T-helper 1 cell treated with Interleukin-12 subunit alpha and Interleukin-12 subunit beta and Interleukin-4 antibody, amounts not matched to agents 30 μg/mL and 1 μg/mL, for 36 hours (primary cell): ENCODE data around the gene PHYHIPL.

Source experiments
- H3K27ac Mint-ChIP-seq: one replicate; pipeline ENCODE4 v1.8.0; 2021; ENCODE audit warnings: mild to moderate bottlenecking, mixed read lengths
- H3K27me3 Mint-ChIP-seq: one replicate; pipeline ENCODE4 v1.8.0; 2021; ENCODE audit warnings: low read depth, mixed read lengths
- H3K36me3 Mint-ChIP-seq: one replicate; pipeline ENCODE4 v1.8.0; 2021; ENCODE audit warnings: low read depth, mixed read lengths
- H3K4me1 Mint-ChIP-seq: one replicate; pipeline ENCODE4 v1.8.0; 2021; ENCODE audit warnings: low read depth, mixed read lengths
- H3K4me3 Mint-ChIP-seq: one replicate; pipeline ENCODE4 v1.8.0; 2021; ENCODE audit warnings: mild to moderate bottlenecking, moderate library complexity, mixed read lengths
- H3K9me3 Mint-ChIP-seq: one replicate; pipeline ENCODE4 v1.8.0; 2021; ENCODE audit warnings: mixed read lengths

The PHYHIPL gene

DNA sequence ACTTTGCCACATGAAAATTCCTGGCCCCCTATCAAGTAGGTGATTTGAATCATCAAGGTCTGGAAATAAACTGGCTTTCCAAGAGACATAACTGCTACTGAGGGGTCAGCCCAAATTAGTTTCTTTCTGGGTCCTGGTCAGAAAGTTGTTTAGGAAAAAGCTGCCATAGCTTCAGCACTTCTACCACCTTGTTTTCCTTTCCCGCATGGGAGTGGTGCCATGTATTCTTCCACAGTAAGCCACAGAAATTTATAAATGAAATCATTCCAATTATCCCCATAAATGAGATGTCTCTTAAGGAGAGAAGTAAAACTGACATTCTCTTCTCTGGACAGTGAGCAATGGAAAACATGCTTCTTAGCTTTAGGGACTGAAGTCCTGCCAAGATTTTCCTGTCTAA lies 80.8 kb downstream of the PHYHIPL start:
- no peaks in the 10 kb centered on the region for H3K36me3 Mint-ChIP-seq
- H3K4me1 Mint-ChIP-seq, result no peaks in the 10 kb centered on the region

GRCh38 chr10:59258890-59259289 lies 82.4 kb downstream of the PHYHIPL start:
- no peaks in the 10 kb centered on the region for H3K27me3 Mint-ChIP-seq
- no peaks in the 10 kb centered on the region for H3K4me1 Mint-ChIP-seq
- no peak overlapping the region for H3K27ac Mint-ChIP-seq
- no peak overlapping the region for H3K4me3 Mint-ChIP-seq
- H3K9me3 Mint-ChIP-seq, result no peaks in the 10 kb centered on the region
- H3K36me3 Mint-ChIP-seq, result no peaks in the 10 kb centered on the region

More for the DNA sequence above, 80.8 kb downstream of the PHYHIPL start:
- no peak overlapping the region for H3K27ac Mint-ChIP-seq
- no peak overlapping the region for H3K4me3 Mint-ChIP-seq
- H3K9me3 Mint-ChIP-seq, result no peaks in the 10 kb centered on the region
- H3K27me3 Mint-ChIP-seq, result no peaks in the 10 kb centered on the region

- Mint-ChIP-seq H3K36me3 (no peaks in the 10 kb centered on the region), H3K27ac (no peak overlapping the region), H3K4me3 (no peak overlapping the region), H3K4me1 (no peaks in the 10 kb centered on the region), H3K27me3 (no peaks in the 10 kb centered on the region), H3K9me3 (no peaks in the 10 kb centered on the region)
Observed at GRCh38 chr10:59265141-59265540, 88.7 kb downstream of the PHYHIPL start.

DNA sequence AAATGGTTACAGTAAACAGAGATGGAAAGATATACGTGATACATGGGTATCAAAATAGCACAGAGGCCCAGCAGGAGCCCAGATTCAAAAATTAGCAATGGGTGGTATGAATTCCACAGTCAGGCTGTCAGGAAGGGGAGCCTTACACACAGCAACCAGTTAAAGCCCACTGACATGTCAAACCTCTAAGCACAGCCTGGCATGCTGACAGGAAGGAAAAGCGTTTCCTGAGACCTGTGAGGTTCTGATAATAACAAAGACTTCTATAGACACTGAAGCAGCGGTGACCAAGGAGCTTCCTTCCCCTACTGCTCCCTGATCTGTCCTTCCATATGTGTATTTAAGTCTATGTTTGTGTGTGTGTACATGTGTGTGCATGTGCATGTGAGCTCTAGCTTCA lies 89.9 kb downstream of the PHYHIPL start:
- no peaks in the 10 kb centered on the region for H3K27me3 Mint-ChIP-seq
- no peaks in the 10 kb centered on the region for H3K9me3 Mint-ChIP-seq
- H3K4me3 Mint-ChIP-seq, result no peak overlapping the region
- no peaks in the 10 kb centered on the region for H3K4me1 Mint-ChIP-seq
- H3K36me3 Mint-ChIP-seq, result no peaks in the 10 kb centered on the region
- no peak overlapping the region for H3K27ac Mint-ChIP-seq

DNA sequence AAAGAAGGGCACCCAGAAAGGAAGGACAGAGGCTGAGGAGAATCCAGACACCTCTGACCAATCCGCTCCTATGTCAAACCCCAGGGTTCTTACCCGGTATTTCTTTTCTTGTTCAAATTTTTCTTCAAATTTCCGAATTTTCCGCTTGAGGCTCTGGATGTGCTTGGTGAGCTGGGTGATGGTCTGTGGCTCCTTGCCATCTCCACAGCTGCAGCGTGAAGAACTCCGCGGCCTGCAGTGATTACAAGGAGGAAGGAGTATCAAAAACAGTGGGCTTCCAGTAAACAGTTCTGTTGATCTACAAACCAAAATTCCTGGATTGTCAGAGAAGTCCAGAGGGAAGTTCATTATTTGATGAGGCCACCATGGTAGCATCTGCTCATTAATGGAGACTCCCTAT lies 92.0 kb downstream of the PHYHIPL start:
- Mint-ChIP-seq H3K4me3 (no peak overlapping the region), H3K4me1 (no peaks in the 10 kb centered on the region), H3K27ac (no peak overlapping the region), H3K27me3 (no peaks in the 10 kb centered on the region), H3K36me3 (no peaks in the 10 kb centered on the region), H3K9me3 (no peaks in the 10 kb centered on the region)

DNA sequence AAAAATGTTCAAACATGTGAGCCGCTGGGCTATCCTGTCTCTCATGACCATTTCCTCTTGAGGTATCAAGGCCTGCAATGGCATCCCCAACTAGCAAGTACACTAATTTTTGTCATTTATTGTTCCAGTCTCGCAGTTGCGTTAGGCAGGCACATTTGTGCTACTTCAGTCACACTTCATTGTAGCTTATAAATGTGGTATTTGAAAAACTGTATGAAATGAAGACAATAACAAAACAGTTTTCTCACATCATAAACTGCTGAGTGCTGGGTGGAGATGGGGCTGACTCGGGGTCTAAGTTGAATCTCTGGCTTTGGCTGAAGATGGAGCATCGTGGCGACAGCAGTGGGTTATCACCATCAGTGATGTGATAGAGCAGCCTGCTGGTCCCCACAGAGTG lies 93.2 kb downstream of the PHYHIPL start:
- Mint-ChIP-seq H3K27me3 (no peaks in the 10 kb centered on the region), H3K4me1 (no peaks in the 10 kb centered on the region), H3K4me3 (no peak overlapping the region), H3K36me3 (no peaks in the 10 kb centered on the region), H3K27ac (no peak overlapping the region), H3K9me3 (no peaks in the 10 kb centered on the region)

DNA sequence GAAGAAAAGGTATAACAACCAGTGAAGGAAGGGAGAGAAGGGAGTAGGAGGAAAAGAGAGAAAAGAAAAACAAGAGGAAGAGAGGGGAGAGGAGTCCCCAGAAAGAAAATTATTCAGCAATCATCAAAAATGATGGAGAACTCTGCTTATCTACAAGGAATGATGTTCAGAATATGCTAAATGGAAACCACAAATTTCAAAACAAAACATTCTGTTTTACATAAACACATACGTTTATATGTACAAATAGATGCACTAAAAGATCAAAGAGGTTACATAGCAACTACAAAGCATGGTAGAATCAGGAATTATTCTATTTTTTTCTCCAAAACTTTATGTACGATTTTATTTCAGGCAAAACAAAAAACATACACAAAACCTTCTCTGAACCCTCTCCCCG lies 94.0 kb downstream of the PHYHIPL start:
- Mint-ChIP-seq H3K9me3 (no peaks in the 10 kb centered on the region), H3K4me1 (no peaks in the 10 kb centered on the region), H3K27ac (no peak overlapping the region), H3K36me3 (no peaks in the 10 kb centered on the region), H3K27me3 (no peaks in the 10 kb centered on the region), H3K4me3 (no peak overlapping the region)

DNA sequence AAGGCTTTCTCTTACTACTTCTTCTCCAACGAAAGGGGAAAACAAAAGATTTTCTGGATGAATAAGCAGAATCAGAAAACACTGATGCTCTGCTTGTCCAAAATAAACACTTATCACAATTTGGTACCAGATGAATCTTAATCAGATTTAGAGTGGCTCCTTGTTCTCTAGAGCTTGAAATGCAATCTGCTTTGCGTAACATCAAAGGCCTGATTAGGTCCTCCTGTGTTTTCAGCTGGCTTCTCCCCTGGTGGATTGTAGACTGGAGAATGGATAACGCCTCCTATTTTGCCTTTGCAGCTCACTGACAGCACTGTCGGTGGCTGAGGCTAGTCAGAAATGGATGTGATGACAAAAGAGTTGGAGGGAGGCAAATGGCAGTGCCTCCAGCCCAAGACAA lies 94.7 kb downstream of the PHYHIPL start:
- no peaks in the 10 kb centered on the region for H3K9me3 Mint-ChIP-seq
- no peaks in the 10 kb centered on the region for H3K36me3 Mint-ChIP-seq
- H3K4me1 Mint-ChIP-seq, result no peaks in the 10 kb centered on the region
- no peak overlapping the region for H3K4me3 Mint-ChIP-seq
- no peak overlapping the region for H3K27ac Mint-ChIP-seq
- no peaks in the 10 kb centered on the region for H3K27me3 Mint-ChIP-seq

- Mint-ChIP-seq H3K9me3 (no peaks in the 10 kb centered on the region), H3K27ac (no peak overlapping the region), H3K27me3 (no peaks in the 10 kb centered on the region), H3K4me1 (no peaks in the 10 kb centered on the region), H3K4me3 (no peak overlapping the region), H3K36me3 (no peaks in the 10 kb centered on the region)
Observed at GRCh38 chr10:59272061-59272460, 95.6 kb downstream of the PHYHIPL start.

DNA sequence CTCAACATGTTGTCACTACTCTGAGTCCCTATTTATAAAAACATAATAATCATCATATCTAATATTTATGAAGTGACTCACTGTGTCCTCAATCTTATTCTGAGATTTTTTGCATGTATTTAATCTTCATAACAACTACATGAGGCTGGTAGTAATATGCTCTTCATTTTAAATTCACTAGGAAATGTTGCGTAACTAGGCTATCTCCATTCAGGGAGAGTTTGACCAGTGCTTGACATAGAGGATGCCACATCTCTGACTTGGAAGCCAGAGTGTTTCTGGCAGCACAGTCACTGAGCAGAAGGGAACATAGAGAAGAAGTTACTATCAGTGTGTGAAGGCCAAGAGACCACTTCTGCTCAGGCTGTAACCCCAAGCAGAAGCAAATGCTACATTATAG lies 97.0 kb downstream of the PHYHIPL start:
- Mint-ChIP-seq H3K4me3 (no peak overlapping the region), H3K27ac (no peak overlapping the region), H3K27me3 (no peaks in the 10 kb centered on the region), H3K9me3 (no peaks in the 10 kb centered on the region), H3K36me3 (no peaks in the 10 kb centered on the region), H3K4me1 (no peaks in the 10 kb centered on the region)

DNA sequence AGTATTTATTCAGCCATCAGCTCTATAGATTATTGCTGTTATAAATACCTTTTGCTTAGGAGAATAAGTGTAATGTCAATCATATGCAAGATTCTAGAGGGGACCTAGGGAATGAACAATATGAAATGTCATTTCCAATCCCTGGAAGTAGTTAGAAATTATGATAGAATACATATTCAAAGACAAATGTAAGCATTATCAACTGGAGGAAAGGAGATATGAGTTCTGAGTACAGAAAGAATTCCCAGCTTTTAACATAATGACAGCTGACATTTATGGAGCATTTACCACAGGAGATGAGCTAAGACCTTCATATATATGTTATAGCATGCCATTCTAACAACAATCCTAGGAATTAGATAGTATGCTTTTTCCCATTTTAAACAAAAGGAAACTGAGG lies 99.7 kb downstream of the PHYHIPL start:
- Mint-ChIP-seq H3K27ac (no peak overlapping the region), H3K27me3 (no peaks in the 10 kb centered on the region), H3K4me3 (no peak overlapping the region), H3K9me3 (no peaks in the 10 kb centered on the region), H3K4me1 (no peaks in the 10 kb centered on the region), H3K36me3 (no peaks in the 10 kb centered on the region)

GRCh38 chr10:59276919-59277318 lies 100.5 kb downstream of the PHYHIPL start:
- no peak overlapping the region for H3K4me3 Mint-ChIP-seq
- no peaks in the 10 kb centered on the region for H3K9me3 Mint-ChIP-seq
- no peaks in the 10 kb centered on the region for H3K27me3 Mint-ChIP-seq
- H3K36me3 Mint-ChIP-seq, result no peaks in the 10 kb centered on the region
- no peaks in the 10 kb centered on the region for H3K4me1 Mint-ChIP-seq
- no peak overlapping the region for H3K27ac Mint-ChIP-seq

- H3K4me3 Mint-ChIP-seq, result no peak overlapping the region
- H3K27me3 Mint-ChIP-seq, result no peaks in the 10 kb centered on the region
- H3K4me1 Mint-ChIP-seq, result no peaks in the 10 kb centered on the region
- no peak overlapping the region for H3K27ac Mint-ChIP-seq
- H3K36me3 Mint-ChIP-seq, result no peaks in the 10 kb centered on the region
- H3K9me3 Mint-ChIP-seq, result no peaks in the 10 kb centered on the region
Observed at GRCh38 chr10:59279476-59279875, 103.0 kb downstream of the PHYHIPL start.

- no peaks in the 10 kb centered on the region for H3K9me3 Mint-ChIP-seq
- H3K4me1 Mint-ChIP-seq, result no peaks in the 10 kb centered on the region
- no peaks in the 10 kb centered on the region for H3K27me3 Mint-ChIP-seq
Observed at GRCh38 chr10:59279991-59280505, 103.6 kb downstream of the PHYHIPL start.

GRCh38 chr10:59281861-59282260 lies 105.4 kb downstream of the PHYHIPL start:
- Mint-ChIP-seq H3K27ac (no peak overlapping the region), H3K9me3 (no peaks in the 10 kb centered on the region), H3K27me3 (no peaks in the 10 kb centered on the region), H3K4me1 (no peaks in the 10 kb centered on the region), H3K36me3 (no peaks in the 10 kb centered on the region), H3K4me3 (no peak overlapping the region)

More at GRCh38 chr10:59279991-59280505, 103.6 kb downstream of the PHYHIPL start:
- Mint-ChIP-seq H3K36me3 (no peaks in the 10 kb centered on the region), H3K4me3 (no peak overlapping the region), H3K27ac (no peak overlapping the region)

- H3K36me3 Mint-ChIP-seq, result no peaks in the 10 kb centered on the region
- no peaks in the 10 kb centered on the region for H3K27me3 Mint-ChIP-seq
- no peaks in the 10 kb centered on the region for H3K4me1 Mint-ChIP-seq
- no peak overlapping the region for H3K4me3 Mint-ChIP-seq
- H3K27ac Mint-ChIP-seq, result no peak overlapping the region
- H3K9me3 Mint-ChIP-seq, result no peaks in the 10 kb centered on the region
Observed at GRCh38 chr10:59283456-59284091, 107.1 kb downstream of the PHYHIPL start.
